ENCODE data around the gene MACF1.

MACF1 gene

DNA sequence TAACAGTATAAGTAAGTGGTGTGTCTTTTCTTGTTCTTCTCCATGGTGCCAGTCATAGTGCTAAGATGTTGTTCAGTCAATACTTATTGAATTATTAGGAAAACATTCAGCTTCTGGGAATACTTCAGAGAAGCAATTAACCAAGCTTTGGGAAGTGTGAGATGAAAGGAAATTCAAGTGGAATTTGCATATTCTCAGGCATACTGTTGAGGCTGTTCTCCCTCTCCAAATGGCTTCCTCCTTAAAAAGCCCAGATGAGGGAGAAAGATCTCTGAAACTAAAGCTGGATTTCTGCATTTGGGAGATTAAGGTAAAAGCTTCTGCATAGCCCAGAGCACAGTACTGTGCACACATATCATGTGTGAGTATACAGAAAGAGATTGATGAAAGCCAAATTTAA lies 73.4 kb downstream of the MACF1 start:
- H3K27ac ChIP-seq (ENCODE audit: insufficient read depth, low read length, poor library complexity, severe bottlenecking) = no peak overlapping the region
- H3K4me1 ChIP-seq (ENCODE audit: control insufficient read depth, insufficient read depth, low read length, poor library complexity, severe bottlenecking) = peaks cover 9% of the 10 kb centered on the region
- H3K36me3 ChIP-seq (ENCODE audit: control insufficient read depth, insufficient read depth, low read length) = peaks cover 15% of the 10 kb centered on the region
- H3K27me3 ChIP-seq (replicated peaks; ENCODE audit: control insufficient read depth, insufficient read depth, low read length, poor library complexity, severe bottlenecking) = no peaks in the 10 kb centered on the region
- DNase-seq = no peak
- H3K4me3 ChIP-seq (ENCODE audit: insufficient read depth, low read depth, low read length, poor library complexity, severe bottlenecking) = no peak overlapping the region
- H3K9me3 ChIP-seq (ENCODE audit: control insufficient read depth, low read length) = no peaks in the 10 kb centered on the region

DNA sequence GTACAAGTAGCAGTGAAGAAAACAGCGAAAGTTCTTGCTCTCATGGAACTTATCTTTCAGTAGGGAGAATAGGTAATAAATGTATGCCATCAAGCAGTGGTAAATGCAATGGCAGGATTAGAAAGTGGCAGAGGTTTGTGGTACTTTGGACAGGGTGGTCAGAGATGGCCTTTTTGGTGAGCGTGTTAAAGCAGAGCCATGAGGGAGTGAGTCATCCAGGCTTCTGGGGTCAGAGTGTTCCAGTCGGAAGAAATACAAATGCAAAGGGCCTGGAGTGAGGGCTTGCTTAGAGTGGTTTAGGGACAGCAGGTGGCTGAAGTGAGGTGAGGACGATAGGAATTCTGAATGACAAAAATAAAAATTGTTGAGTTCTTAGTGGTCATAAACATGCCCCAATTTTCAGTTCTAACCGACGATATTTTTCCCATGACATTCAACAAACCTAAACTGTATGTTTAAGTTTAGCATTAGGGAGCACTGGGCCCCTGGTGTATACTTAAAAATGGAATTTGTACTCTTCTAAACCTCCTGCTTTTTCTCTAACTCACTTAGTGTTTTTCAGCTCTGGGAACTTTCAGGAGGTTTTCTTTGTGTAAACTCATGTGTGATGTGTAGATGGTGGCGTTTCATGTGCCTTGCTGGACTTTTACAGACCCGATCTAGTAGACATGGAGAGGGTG lies 78.2 kb downstream of the MACF1 start:
- H3K9me3 ChIP-seq (ENCODE audit: control insufficient read depth, low read length) = no peaks in the 10 kb centered on the region
- no peak overlapping the region for H3K4me3 ChIP-seq (ENCODE audit: insufficient read depth, low read depth, low read length, poor library complexity, severe bottlenecking)
- no peak for DNase-seq
- no peaks in the 10 kb centered on the region for H3K27me3 ChIP-seq (replicated peaks; ENCODE audit: control insufficient read depth, insufficient read depth, low read length, poor library complexity, severe bottlenecking)
- H3K36me3 ChIP-seq (ENCODE audit: control insufficient read depth, insufficient read depth, low read length) = peaks cover 59% of the 10 kb centered on the region
- H3K27ac ChIP-seq (ENCODE audit: insufficient read depth, low read length, poor library complexity, severe bottlenecking) = no peak overlapping the region
- H3K4me1 ChIP-seq (ENCODE audit: control insufficient read depth, insufficient read depth, low read length, poor library complexity, severe bottlenecking) = peaks cover 6% of the 10 kb centered on the region

DNA sequence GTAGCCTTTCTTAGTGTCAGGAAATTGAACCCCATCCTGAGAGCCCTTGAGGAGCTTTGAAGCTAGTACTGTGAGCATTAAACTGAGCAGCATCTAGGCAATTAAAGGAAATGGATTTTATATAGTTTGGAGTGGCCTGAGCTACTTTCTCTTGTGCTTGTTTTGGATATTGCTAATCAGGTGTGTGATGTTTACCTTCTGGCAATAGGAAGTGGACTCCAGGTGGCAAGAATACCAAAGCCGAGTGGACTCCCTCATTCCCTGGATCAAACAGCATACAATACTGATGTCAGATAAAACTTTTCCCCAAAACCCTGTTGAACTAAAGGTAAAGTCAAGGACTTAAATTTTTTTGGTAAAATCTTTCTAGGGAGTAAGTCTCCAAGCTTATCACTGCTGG lies 79.4 kb downstream of the MACF1 start:
- H3K4me3 ChIP-seq (ENCODE audit: insufficient read depth, low read depth, low read length, poor library complexity, severe bottlenecking) = no peak overlapping the region

DNA sequence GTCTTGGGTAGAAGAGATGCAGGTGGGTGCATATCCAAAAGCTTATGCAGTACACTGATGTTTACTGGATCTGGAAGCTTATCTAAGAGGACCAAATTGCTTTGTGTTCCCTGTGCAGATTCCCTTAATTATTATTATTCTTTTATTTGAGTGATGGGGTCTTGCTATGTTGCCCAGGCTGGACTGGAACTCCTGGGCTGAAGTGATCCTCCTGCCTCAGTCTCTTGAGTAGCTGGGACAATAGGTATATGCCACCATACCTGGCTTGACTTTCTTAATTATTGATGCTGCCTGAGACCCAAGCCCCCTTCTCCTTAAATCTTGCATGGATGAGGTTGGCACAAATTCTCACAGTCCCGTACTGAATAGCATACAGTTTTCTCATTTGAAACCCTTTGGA lies 83.0 kb downstream of the MACF1 start:
- H3K36me3 ChIP-seq (ENCODE audit: control insufficient read depth, insufficient read depth, low read length) = peaks cover 83% of the 10 kb centered on the region
- H3K4me3 ChIP-seq (ENCODE audit: insufficient read depth, low read depth, low read length, poor library complexity, severe bottlenecking) = no peak overlapping the region
- no peak for DNase-seq
- no peak overlapping the region for H3K27ac ChIP-seq (ENCODE audit: insufficient read depth, low read length, poor library complexity, severe bottlenecking)
- H3K4me1 ChIP-seq (ENCODE audit: control insufficient read depth, insufficient read depth, low read length, poor library complexity, severe bottlenecking) = no peaks in the 10 kb centered on the region
- H3K27me3 ChIP-seq (replicated peaks; ENCODE audit: control insufficient read depth, insufficient read depth, low read length, poor library complexity, severe bottlenecking) = no peaks in the 10 kb centered on the region
- no peaks in the 10 kb centered on the region for H3K9me3 ChIP-seq (ENCODE audit: control insufficient read depth, low read length)

More for the DNA sequence above, 79.4 kb downstream of the MACF1 start:
- peak overlapping the region; percentile 1 for H3K27ac ChIP-seq (ENCODE audit: insufficient read depth, low read length, poor library complexity, severe bottlenecking)
- H3K9me3 ChIP-seq (ENCODE audit: control insufficient read depth, low read length) = no peaks in the 10 kb centered on the region
- no peaks in the 10 kb centered on the region for H3K4me1 ChIP-seq (ENCODE audit: control insufficient read depth, insufficient read depth, low read length, poor library complexity, severe bottlenecking)
- no peak for DNase-seq
- H3K27me3 ChIP-seq (replicated peaks; ENCODE audit: control insufficient read depth, insufficient read depth, low read length, poor library complexity, severe bottlenecking) = no peaks in the 10 kb centered on the region
- peaks cover 69% of the 10 kb centered on the region for H3K36me3 ChIP-seq (ENCODE audit: control insufficient read depth, insufficient read depth, low read length)

DNA sequence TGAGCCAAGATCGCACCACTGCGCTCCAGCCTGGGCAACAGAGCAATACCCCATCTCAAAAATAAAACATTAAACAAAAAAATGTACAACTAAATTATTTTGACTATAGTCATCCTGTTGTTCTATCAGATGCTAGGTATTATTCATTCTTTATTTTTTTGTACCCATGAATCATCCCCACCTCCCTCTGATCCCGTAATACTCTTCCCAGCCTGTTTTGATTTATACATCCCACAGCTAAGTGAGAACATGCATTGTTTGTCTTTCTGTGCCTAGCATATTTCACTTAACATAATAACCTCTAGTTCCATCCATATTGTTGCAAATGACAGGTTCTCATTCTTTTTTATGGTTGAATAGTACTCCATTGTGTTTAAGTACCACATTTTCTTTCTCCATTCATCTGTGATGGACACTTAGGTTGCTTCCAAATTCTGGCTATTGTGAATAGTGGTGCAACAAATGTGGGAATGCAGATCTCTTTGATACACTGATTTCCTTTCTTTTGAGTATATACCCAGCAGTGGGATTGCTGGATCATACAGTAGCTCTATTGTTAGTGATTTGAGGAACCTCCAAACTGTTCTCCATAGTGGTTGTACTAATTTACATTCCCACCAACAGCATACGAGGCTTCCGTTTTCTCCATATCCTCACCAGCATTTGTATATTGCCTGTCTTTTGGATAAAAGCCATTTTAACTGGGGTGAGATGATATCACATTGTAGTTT lies 84.4 kb downstream of the MACF1 start:
- Histone ChIP-seq H3K27ac (ENCODE audit: insufficient read depth, low read length, poor library complexity, severe bottlenecking) (no peak overlapping the region), H3K36me3 (ENCODE audit: control insufficient read depth, insufficient read depth, low read length) (peaks cover 83% of the 10 kb centered on the region), H3K4me3 (ENCODE audit: insufficient read depth, low read depth, low read length, poor library complexity, severe bottlenecking) (no peak overlapping the region), H3K27me3 (replicated peaks; ENCODE audit: control insufficient read depth, insufficient read depth, low read length, poor library complexity, severe bottlenecking) (no peaks in the 10 kb centered on the region), H3K9me3 (ENCODE audit: control insufficient read depth, low read length) (no peaks in the 10 kb centered on the region), H3K4me1 (ENCODE audit: control insufficient read depth, insufficient read depth, low read length, poor library complexity, severe bottlenecking) (no peaks in the 10 kb centered on the region)
- DNase-seq = no peak

DNA sequence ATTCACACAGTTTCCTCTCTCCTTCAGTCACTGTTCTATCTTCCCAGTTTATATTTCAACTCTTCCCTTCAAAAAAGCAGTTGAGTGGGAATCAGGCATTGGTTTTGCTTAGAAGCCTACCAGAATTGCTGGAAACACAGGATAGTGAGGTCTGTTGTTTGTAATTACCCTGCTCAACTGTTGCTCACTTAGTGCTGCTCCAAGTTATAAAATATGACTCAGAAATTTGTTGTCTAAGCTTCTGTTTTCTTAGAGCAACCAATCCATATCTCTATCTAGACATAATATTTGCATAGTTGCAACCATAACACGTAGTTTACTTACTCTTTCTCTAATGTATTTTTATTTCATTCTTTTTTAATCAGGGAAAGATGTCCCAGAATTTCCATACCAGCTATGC lies 87.9 kb downstream of the MACF1 start:
- Histone ChIP-seq H3K9me3 (ENCODE audit: control insufficient read depth, low read length) (no peaks in the 10 kb centered on the region), H3K27me3 (replicated peaks; ENCODE audit: control insufficient read depth, insufficient read depth, low read length, poor library complexity, severe bottlenecking) (no peaks in the 10 kb centered on the region), H3K27ac (ENCODE audit: insufficient read depth, low read length, poor library complexity, severe bottlenecking) (no peak overlapping the region), H3K4me3 (ENCODE audit: insufficient read depth, low read depth, low read length, poor library complexity, severe bottlenecking) (no peak overlapping the region), H3K4me1 (ENCODE audit: control insufficient read depth, insufficient read depth, low read length, poor library complexity, severe bottlenecking) (no peaks in the 10 kb centered on the region), H3K36me3 (ENCODE audit: control insufficient read depth, insufficient read depth, low read length) (peaks cover 79% of the 10 kb centered on the region)
- DNase-seq = no peak

DNA sequence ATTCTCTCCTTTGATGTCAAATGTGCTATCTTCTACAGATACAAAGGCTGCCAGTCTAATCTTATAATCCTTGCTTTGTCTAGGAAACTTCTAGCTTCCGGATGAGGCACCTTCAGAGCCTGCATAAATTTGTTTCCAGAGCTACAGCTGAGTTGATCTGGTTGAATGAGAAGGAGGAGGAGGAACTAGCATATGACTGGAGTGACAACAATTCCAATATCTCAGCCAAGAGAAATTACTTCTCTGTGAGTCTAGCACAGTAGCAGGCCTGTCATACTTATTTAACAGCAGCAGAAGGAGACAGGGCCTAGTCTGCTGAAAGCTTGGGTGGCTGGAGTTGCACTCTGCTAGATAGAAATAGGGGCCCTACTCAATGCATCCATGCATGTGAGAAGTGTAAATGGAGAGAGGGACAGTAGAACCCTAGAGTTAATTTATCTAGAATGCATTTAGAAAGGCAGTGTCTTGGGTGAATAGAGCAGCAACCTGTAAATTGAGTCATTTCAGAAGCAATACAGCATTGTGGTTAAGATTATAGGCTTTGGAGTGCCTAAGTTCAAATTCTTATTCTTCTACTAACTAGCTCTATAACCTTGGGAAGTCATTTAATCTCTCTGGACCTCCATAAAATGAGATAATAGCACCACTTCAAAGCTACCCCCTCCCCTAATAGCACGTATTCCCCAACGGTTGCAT lies 89.0 kb downstream of the MACF1 start:
- no peaks in the 10 kb centered on the region for H3K9me3 ChIP-seq (ENCODE audit: control insufficient read depth, low read length)
- no peak for DNase-seq
- no peaks in the 10 kb centered on the region for H3K27me3 ChIP-seq (replicated peaks; ENCODE audit: control insufficient read depth, insufficient read depth, low read length, poor library complexity, severe bottlenecking)
- H3K4me3 ChIP-seq (ENCODE audit: insufficient read depth, low read depth, low read length, poor library complexity, severe bottlenecking) = no peak overlapping the region
- H3K27ac ChIP-seq (ENCODE audit: insufficient read depth, low read length, poor library complexity, severe bottlenecking) = no peak overlapping the region
- H3K4me1 ChIP-seq (ENCODE audit: control insufficient read depth, insufficient read depth, low read length, poor library complexity, severe bottlenecking) = no peaks in the 10 kb centered on the region
- peaks cover 78% of the 10 kb centered on the region for H3K36me3 ChIP-seq (ENCODE audit: control insufficient read depth, insufficient read depth, low read length)

DNA sequence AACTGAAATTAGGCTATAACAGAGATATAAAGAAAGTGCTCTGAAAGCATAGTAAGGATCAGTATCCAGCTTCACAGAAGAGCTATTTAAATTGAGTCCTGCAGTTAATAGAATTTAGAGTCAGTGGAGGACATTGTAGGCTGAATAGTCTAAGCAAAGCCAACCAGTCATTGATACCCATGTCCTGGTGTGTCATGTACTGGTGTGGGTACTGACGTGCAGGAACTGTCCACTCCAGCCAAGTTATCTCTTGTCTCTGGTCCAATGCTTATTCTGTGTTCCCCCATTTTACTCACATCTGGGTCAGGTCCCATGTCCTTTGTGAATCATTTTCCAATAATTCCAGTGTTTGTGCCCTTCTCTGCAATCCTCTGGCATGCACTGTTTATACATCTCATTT lies 90.0 kb downstream of the MACF1 start:
- Histone ChIP-seq H3K27me3 (replicated peaks; ENCODE audit: control insufficient read depth, insufficient read depth, low read length, poor library complexity, severe bottlenecking) (no peaks in the 10 kb centered on the region), H3K4me3 (ENCODE audit: insufficient read depth, low read depth, low read length, poor library complexity, severe bottlenecking) (no peak overlapping the region), H3K27ac (ENCODE audit: insufficient read depth, low read length, poor library complexity, severe bottlenecking) (no peak overlapping the region), H3K9me3 (ENCODE audit: control insufficient read depth, low read length) (no peaks in the 10 kb centered on the region), H3K4me1 (ENCODE audit: control insufficient read depth, insufficient read depth, low read length, poor library complexity, severe bottlenecking) (no peaks in the 10 kb centered on the region), H3K36me3 (ENCODE audit: control insufficient read depth, insufficient read depth, low read length) (peaks cover 75% of the 10 kb centered on the region)
- DNase-seq = no peak

DNA sequence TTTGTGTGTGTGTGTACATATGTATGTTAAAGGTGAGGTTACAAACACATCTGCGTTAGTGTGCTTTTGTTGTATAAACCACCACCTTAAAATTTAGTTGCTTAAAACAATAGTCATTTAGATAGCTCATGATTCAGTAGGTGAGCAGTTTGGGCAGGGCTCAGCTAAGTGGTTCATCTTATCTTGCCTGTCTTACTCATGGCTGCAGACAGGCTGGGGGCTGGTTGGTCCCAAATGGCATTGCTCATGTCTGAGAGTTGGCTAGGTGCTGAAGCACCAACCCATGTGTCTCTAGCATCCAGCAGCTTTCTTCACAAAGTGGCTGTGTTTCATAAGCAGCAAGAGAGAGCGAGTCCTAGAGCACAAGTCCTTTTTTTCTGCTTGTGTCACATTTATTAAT lies 91.4 kb downstream of the MACF1 start:
- Histone ChIP-seq H3K9me3 (ENCODE audit: control insufficient read depth, low read length) (no peaks in the 10 kb centered on the region), H3K27me3 (replicated peaks; ENCODE audit: control insufficient read depth, insufficient read depth, low read length, poor library complexity, severe bottlenecking) (no peaks in the 10 kb centered on the region), H3K36me3 (ENCODE audit: control insufficient read depth, insufficient read depth, low read length) (peaks cover 82% of the 10 kb centered on the region), H3K4me3 (ENCODE audit: insufficient read depth, low read depth, low read length, poor library complexity, severe bottlenecking) (no peak overlapping the region), H3K27ac (ENCODE audit: insufficient read depth, low read length, poor library complexity, severe bottlenecking) (no peak overlapping the region), H3K4me1 (ENCODE audit: control insufficient read depth, insufficient read depth, low read length, poor library complexity, severe bottlenecking) (no peaks in the 10 kb centered on the region)
- DNase-seq = no peak

DNA sequence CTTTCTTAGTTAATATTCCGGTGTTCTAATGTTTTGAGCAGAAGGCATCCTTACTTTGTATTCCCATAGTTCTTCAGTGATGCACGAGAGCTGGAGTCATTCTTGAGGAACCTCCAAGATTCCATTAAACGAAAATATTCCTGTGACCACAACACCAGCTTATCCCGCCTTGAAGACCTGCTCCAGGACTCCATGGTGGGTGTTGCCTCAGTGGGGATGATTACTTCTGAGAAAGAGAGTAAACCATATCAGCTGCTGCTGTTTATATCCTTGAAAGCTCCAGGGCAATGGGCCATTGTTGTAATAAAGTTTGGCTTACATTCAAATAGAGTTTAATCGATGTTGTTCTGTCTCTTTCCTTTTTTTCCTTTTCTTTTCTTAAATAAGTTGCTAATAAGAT lies 93.1 kb downstream of the MACF1 start:
- no peaks in the 10 kb centered on the region for H3K4me1 ChIP-seq (ENCODE audit: control insufficient read depth, insufficient read depth, low read length, poor library complexity, severe bottlenecking)
- H3K9me3 ChIP-seq (ENCODE audit: control insufficient read depth, low read length) = no peaks in the 10 kb centered on the region
- H3K4me3 ChIP-seq (ENCODE audit: insufficient read depth, low read depth, low read length, poor library complexity, severe bottlenecking) = no peak overlapping the region
- DNase-seq = no peak
- H3K27me3 ChIP-seq (replicated peaks; ENCODE audit: control insufficient read depth, insufficient read depth, low read length, poor library complexity, severe bottlenecking) = no peaks in the 10 kb centered on the region
- H3K27ac ChIP-seq (ENCODE audit: insufficient read depth, low read length, poor library complexity, severe bottlenecking) = no peak overlapping the region
- peaks cover 77% of the 10 kb centered on the region for H3K36me3 ChIP-seq (ENCODE audit: control insufficient read depth, insufficient read depth, low read length)
